Measurements from ENCODE around the gene ZNF346.

DNA sequence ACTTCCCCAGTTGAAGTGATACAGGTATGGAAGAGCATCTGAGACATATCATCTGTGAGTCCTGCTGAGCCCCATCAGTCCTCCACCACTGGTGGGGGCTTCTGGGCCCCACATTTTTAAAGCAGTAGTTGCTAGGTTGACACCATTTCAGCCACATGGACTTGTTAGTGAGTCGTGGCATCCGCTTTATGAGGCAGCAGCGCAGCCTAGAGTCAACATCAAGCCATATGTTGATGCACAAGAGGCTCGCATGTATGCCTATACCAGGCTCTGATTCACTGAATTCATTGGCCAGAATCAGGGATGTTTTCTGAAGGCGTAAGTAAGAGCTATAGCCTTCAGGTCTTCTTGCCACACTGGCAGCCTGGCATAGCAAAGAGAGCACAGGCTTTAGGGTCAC is 26.8 kb downstream of the ZNF346 start:
- TF ChIP-seq CTCF (conservative IDR thresholded peaks at IDR 0.05; ENCODE audit: low read length) = peak; percentile 31; the same call in 1 of the 2 replicates
- no peak for TF ChIP-seq EZH2phosphoT487 (IDR thresholded peaks at IDR 0.05; ENCODE audit: borderline replicate concordance, low read depth, low read length)
